GDM1 (cell line): ENCODE data around the gene PCK1.

Source experiments
- DNase-seq: peaks from one replicate; lab custom pipeline; 2025; lab: John Stamatoyannopoulos, UW

Gene PCK1

DNA sequence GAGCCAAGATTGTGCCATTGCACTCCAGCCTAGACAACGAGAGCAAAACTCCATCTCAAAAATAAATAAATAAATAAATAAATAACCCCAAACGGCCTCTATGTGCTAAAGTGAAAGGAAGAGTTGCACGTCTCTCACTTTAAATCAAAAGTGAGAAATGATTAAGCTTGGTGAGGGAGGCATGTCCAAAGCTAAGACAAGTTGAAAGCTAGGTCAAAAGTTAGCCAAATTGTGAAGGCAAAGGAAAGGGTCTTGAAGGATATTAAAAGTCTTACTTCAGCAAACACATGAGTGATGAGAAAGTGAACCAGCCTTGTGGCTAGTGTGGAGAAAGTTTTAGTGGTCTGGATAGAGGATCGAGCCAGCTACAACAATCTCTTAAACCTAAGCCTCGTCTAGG, 45.0 kb downstream of the PCK1 start:
- DNase-seq, result no peak

GRCh38 chr20:57608516-57608915, 47.6 kb downstream of the PCK1 start:
- DNase-seq, result no peak

- no peak for DNase-seq
Observed at GRCh38 chr20:57609086-57609841, 48.4 kb downstream of the PCK1 start.

DNA sequence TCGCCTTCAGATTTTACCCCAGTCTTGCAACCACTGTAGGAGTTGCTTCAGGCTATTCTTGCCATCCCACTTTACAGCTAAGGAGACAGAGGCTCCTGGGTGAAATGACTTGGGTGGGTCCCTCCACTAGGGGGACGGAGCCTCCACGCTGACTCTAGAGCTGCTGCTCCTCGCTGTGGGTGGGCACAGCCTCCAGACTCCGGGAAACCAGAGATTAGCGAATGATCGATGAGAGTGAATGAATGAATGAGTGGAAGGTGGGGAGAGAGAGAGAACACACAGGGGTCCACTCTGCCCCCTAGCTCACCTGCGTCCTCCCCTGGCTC, 48.9 kb downstream of the PCK1 start:
- DNase-seq, result no peak

GRCh38 chr20:57610261-57610952, 49.5 kb downstream of the PCK1 start:
- DNase-seq, result no peak

- no peak for DNase-seq
Observed at GRCh38 chr20:57611586-57612311, 50.8 kb downstream of the PCK1 start.

- DNase-seq, result no peak
Observed at GRCh38 chr20:57612436-57612835, 51.5 kb downstream of the PCK1 start.

- DNase-seq, result no peak
Observed at GRCh38 chr20:57612916-57613315, 52.0 kb downstream of the PCK1 start.

- no peak for DNase-seq
Observed at GRCh38 chr20:57613481-57613921, 52.6 kb downstream of the PCK1 start.

DNA sequence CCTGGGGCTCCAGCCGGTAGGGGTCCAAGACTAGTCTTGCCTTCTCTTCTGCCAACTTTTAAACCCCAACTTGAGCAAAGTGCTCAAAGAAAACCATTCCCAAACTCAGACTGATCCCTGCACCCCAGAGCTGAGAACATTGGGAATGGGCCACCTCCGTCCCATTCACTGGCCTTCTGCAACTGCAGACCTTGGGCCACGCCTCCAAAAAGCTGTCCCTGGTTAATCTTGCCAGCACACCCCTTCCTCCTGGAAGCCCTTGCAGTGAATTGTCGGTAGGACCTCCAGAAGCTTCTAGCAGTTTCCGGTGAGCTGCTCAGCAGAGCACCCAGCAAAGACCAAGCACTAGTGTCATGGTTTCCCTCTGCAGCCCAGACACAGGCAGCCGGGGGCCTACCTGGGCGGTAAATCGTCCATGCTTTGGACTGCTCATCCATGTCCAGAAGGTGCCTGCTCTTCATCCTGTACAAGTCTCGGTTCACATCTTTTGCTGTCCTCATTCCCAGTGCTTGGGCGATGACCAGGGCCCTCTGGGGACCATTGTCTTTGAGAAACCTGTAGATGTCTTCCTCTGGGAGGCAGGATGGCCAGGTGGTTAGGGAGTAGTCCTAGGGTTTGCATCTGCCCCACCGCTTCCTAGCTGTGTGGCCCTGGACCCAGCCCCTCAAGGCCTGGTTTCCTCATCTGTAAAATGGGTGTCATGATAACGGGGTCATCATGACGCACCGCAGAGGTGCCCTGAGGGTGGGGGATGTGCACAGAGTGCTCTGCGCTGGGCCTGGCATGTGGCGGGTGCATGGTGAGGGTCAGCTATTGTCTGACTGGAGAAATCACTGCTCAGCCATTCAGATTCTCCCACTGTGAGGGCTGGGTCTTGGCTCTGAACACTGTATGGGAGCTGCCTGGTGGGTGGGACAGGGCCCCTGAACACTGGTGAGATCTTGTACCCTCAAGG, 53.9 kb downstream of the PCK1 start:
- DNase-seq, result no peak

- no peak for DNase-seq
Observed at GRCh38 chr20:57615445-57615811, 54.5 kb downstream of the PCK1 start.

- no peak for DNase-seq
Observed at GRCh38 chr20:57616143-57616951, 55.4 kb downstream of the PCK1 start.

- no peak for DNase-seq
Observed at GRCh38 chr20:57617079-57617795, 56.3 kb downstream of the PCK1 start.
